Osteoblast (primary cell): ENCODE results near the gene MAP2K5. TPM values are rescaled to one million over a fixed set of nuclear protein-coding genes. Genes with fewer than 3 reads are reported as not detected.

ENCODE experiments used
- DNase-seq: peaks from one replicate; pipeline ENCODE4 v3.0.0; 2011; ENCODE audit warnings: low spot score, mixed read lengths; ENCODE audit not compliant: insufficient read length; ENCODE audit errors: missing footprints
- H2AFZ ChIP-seq: 2 replicates; pipeline ENCODE4 v1.6.0; 2011; ENCODE audit warnings: mild to moderate bottlenecking, low read length
- H3K27ac ChIP-seq: 2 replicates; pipeline ENCODE4 v1.5.1; 2011; ENCODE audit warnings: mild to moderate bottlenecking, low read depth, low read length, moderate library complexity
- H3K27me3 ChIP-seq: 2 replicates; pipeline ENCODE4 v1.6.0; 2012; ENCODE audit warnings: mild to moderate bottlenecking, control low read depth, inconsistent platforms, low read length, moderate library complexity; ENCODE audit not compliant: insufficient read depth
- H3K36me3 ChIP-seq: 2 replicates; pipeline ENCODE4 v1.5.1; 2011; ENCODE audit warnings: mild to moderate bottlenecking, low read length, control low read depth, moderate library complexity; ENCODE audit not compliant: insufficient read depth
- H3K4me1 ChIP-seq: 2 replicates; pipeline ENCODE4 v1.5.1; 2011; ENCODE audit warnings: mild to moderate bottlenecking, low read length, control low read depth, moderate library complexity; ENCODE audit not compliant: insufficient read depth
- H3K4me2 ChIP-seq: 2 replicates; pipeline ENCODE4 v1.6.0; 2011; ENCODE audit warnings: mild to moderate bottlenecking, low read length; ENCODE audit not compliant: insufficient read depth
- H3K4me3 ChIP-seq: fragments of 200-600 bp; sonication (generic); 3 replicates; pipeline ENCODE4 v1.5.1; 2012; ENCODE audit warnings: mild to moderate bottlenecking, low read length, inconsistent platforms; ENCODE audit not compliant: insufficient read depth
- H3K79me2 ChIP-seq: 2 replicates; pipeline ENCODE4 v1.6.0; 2012; ENCODE audit warnings: mild to moderate bottlenecking, low read length, control low read depth, inconsistent platforms; ENCODE audit not compliant: insufficient read depth
- H3K9me3 ChIP-seq: 2 replicates; pipeline ENCODE4 v1.5.1; 2011; ENCODE audit warnings: low read depth, low read length, control low read depth
- H4K20me1 ChIP-seq: 2 replicates; pipeline ENCODE4 v1.6.0; 2012; ENCODE audit warnings: mild to moderate bottlenecking, low read length, control low read depth; ENCODE audit not compliant: insufficient read depth
- total RNA-seq: library from RNA; depleted of rRNA; stranded (reverse); fragments of >200 nt; gene quantifications from 2 replicates; pipeline ENCODE4 v1.2.3, GENCODE V29; 2012
- TF ChIP-seq, protein P1 (sequence below): IDR thresholded peaks from 2 replicates; pipeline ENCODE4 v1.5.1; 2011; ENCODE audit warnings: mild to moderate bottlenecking, low read depth, low read length, moderate library complexity; ENCODE audit errors: extremely low read depth

MAP2K5 gene
- total RNA-seq, 1 donor = 10.1 TPM

DNA sequence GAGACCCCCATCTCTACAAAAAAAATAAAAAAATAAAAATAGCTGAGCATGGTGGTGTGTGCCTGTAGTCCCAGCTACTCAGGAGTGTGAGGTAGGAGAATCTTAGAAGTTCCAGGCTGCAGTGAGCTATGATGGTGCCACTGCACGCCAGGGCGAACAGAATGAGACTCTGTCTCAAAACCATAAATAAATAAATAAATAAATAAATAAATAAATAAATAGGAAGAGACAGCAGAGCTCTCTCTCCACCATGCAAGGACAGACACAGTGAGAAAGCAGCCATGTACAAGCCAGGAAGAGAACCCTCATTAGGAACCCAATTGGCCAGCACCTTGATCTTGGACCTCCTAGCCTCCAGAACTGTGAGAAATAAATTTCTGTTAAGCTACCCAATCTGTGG, 26.9 kb upstream of the MAP2K5 start:
- H4K20me1 ChIP-seq = no peaks in the 10 kb centered on the region
- H3K4me3 ChIP-seq = no peak overlapping the region
- no peak for DNase-seq
- H3K9me3 ChIP-seq = no peaks in the 10 kb centered on the region
- H3K27ac ChIP-seq = no peak overlapping the region
- H3K79me2 ChIP-seq = no peaks in the 10 kb centered on the region
- no peak overlapping the region for H2AFZ ChIP-seq
- H3K4me1 ChIP-seq = peaks cover 20% of the 10 kb centered on the region
- TF ChIP-seq, protein P1, sequence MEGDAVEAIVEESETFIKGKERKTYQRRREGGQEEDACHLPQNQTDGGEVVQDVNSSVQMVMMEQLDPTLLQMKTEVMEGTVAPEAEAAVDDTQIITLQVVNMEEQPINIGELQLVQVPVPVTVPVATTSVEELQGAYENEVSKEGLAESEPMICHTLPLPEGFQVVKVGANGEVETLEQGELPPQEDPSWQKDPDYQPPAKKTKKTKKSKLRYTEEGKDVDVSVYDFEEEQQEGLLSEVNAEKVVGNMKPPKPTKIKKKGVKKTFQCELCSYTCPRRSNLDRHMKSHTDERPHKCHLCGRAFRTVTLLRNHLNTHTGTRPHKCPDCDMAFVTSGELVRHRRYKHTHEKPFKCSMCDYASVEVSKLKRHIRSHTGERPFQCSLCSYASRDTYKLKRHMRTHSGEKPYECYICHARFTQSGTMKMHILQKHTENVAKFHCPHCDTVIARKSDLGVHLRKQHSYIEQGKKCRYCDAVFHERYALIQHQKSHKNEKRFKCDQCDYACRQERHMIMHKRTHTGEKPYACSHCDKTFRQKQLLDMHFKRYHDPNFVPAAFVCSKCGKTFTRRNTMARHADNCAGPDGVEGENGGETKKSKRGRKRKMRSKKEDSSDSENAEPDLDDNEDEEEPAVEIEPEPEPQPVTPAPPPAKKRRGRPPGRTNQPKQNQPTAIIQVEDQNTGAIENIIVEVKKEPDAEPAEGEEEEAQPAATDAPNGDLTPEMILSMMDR = no peak
- no peaks in the 10 kb centered on the region for H3K36me3 ChIP-seq
- no peaks in the 10 kb centered on the region for H3K27me3 ChIP-seq
- H3K4me2 ChIP-seq = no peak overlapping the region

DNA sequence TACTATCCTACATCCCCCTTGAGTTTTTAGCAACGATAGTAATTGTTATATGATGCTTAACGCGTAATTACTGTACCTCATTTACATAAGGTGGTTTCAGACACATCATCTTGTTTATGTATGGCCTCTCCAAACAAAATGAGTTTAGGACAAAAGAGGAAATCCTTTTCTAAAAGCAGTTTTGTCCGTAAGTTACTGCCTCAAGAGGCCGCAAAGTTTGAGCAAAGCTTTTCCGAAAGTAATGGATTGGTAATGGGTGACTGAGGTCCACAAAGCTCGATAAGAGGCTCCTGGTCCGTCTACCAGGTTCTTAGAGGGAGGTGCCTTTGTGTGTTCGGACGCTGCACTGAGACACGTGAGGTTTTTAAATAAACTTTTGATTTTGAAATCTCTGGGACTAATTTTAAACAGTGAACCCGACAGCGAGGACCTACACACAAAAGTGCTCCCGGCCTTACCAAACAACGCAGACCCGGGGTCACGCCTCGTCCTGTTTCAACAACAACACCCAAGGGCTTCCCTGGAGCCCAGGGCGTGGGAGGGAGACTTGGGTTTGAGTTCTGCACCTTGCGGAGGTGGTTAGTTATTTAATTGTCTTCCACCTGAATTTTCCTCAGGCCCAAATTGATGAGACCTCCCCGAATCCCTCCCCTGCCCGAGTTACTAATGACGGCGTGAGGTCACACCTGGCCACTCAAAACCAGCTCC, 22.0 kb upstream of the MAP2K5 start:
- Histone ChIP-seq H3K4me3 (peak overlapping the region; percentile 95), H3K4me2 (peak overlapping the region; percentile 92), H3K27me3 (no peaks in the 10 kb centered on the region), H4K20me1 (peaks cover 17% of the 10 kb centered on the region), H3K79me2 (peaks cover 39% of the 10 kb centered on the region), H3K36me3 (no peaks in the 10 kb centered on the region), H2AFZ (peak overlapping the region; percentile 93), H3K27ac (peak overlapping the region; percentile 89), H3K4me1 (peaks cover 24% of the 10 kb centered on the region), H3K9me3 (no peaks in the 10 kb centered on the region)
- peak; percentile 54 for DNase-seq
- TF ChIP-seq, protein P1 = no peak

DNA sequence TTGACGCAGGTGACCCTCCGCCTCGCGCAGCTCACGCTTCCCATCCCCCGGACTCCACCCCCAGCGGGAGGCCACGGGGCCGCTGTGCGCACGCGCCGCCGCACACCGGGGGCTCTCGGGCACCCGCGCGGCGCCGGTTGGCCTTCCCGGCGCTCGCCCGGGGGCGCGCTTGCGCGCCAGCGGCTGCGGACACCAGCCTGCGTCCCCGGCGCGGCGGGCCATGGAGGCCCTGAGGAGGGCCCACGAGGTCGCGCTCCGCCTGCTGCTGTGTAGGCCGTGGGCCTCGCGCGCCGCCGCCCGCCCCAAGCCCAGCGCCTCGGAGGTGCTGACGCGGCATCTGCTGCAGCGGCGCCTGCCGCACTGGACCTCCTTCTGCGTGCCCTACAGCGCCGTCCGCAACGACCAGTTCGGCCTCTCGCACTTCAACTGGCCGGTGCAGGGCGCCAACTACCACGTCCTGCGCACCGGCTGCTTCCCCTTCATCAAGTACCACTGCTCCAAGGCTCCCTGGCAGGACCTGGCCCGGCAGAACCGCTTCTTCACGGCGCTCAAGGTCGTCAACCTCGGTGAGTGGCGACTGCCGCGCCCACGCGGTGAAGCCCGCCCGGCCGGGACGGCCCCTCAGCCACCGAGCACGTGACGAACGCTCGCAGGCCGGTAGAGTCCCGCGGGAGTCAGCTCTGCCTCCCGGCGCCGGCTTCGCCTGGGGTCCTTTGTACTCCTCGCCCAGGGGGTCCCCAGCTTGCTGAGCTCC, 21.3 kb upstream of the MAP2K5 start, which contains the start of gene C15orf61:
Gene C15orf61 (plus strand): TSS at position 103 of the 754 bp plus-strand sequence. CDS start 118 bp downstream, at position 221.
- TF ChIP-seq, protein P1 = no peak
- Histone ChIP-seq H3K4me2 (peak within 1 kb of the TSS; percentile 92), H3K4me1 (peaks cover 24% of the 10 kb centered on the region)

More for the DNA sequence above, 21.3 kb upstream of the MAP2K5 start, which contains the start of gene C15orf61:
- Histone ChIP-seq H3K27ac (peak within 1 kb of the TSS; percentile 89), H2AFZ (peak within 1 kb of the TSS; percentile 96), H3K36me3 (peaks cover 1% of the 10 kb centered on the region), H3K4me3 (peak within 1 kb of the TSS; percentile 95), H3K79me2 (peaks cover 47% of the 10 kb centered on the region), H3K9me3 (no peaks in the 10 kb centered on the region), H4K20me1 (peaks cover 23% of the 10 kb centered on the region), H3K27me3 (no peaks in the 10 kb centered on the region)
- peak; percentile 98 for DNase-seq
